Lower leg skin (tissue), 3 donors: ENCODE data around the gene TTC21B.

Source experiments
- POLR2A ChIP-seq, 2 donors: fragments of 450-650 bp; IDR thresholded peaks; one replicate each; pipeline ENCODE4 v1.6.1; 2016 to 2017; ENCODE audit warnings: antibody characterized with exemption in 2 of 2, mild to moderate bottlenecking in 1 of 2, moderate library complexity in 1 of 2
- TF ChIP-seq, protein P1 (sequence below), 3 donors: fragments of 450-650 bp; IDR thresholded peaks; one replicate each; pipeline ENCODE4 v1.5.1; 2016; ENCODE audit warnings: antibody characterized with exemption in 3 of 3, mild to moderate bottlenecking in 3 of 3, moderate library complexity in 2 of 3

DNA sequence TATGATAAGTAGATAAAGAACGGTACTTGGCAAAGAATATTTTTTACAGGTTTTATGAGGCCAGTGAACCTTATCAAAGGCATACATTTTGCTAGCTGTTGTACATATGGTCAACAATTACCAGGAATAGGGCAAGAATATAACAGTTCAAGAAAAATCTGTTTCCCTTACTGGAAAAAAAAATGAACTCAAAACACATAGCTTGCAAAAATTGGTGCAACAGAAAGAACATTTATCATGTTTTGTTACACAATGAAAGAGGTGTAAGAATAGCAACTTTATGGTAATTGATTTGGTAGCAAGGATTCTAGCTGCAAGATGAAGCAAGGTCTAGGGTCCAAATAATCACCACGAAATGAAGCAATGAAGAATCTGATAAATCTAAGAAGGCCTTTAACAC is 41.6 kb downstream of the TTC21B start:
- TF ChIP-seq, protein P1, sequence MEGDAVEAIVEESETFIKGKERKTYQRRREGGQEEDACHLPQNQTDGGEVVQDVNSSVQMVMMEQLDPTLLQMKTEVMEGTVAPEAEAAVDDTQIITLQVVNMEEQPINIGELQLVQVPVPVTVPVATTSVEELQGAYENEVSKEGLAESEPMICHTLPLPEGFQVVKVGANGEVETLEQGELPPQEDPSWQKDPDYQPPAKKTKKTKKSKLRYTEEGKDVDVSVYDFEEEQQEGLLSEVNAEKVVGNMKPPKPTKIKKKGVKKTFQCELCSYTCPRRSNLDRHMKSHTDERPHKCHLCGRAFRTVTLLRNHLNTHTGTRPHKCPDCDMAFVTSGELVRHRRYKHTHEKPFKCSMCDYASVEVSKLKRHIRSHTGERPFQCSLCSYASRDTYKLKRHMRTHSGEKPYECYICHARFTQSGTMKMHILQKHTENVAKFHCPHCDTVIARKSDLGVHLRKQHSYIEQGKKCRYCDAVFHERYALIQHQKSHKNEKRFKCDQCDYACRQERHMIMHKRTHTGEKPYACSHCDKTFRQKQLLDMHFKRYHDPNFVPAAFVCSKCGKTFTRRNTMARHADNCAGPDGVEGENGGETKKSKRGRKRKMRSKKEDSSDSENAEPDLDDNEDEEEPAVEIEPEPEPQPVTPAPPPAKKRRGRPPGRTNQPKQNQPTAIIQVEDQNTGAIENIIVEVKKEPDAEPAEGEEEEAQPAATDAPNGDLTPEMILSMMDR (IDR thresholded peaks at IDR 0.05) = no peak
- TF ChIP-seq POLR2A (IDR thresholded peaks at IDR 0.05) = no peak
